HL-60/S4 (cell line): Measurements from ENCODE around the gene KIF9.
"Not testable (repeated sequence)": the region's sequence is repeated elsewhere in the genome, so short reads cannot be mapped to it uniquely, and the experiment has no call there.

ENCODE experiments used
- in situ Hi-C: fragments of 300-500 bp; cut with MboI; formaldehyde crosslinking; loops from 2 replicates; pipeline ENCODE4 v1.14.3; 2022; ENCODE audit warnings: low sequenced_read_pairs

KIF9 gene

GRCh38 chr3:47282424-47283192 lies at the start of gene KIF9, which contains the start of gene KLHL18:
Gene KIF9, minus strand, starts transcription at chr3:47282799. Its CDS starts 5,425 bp downstream, at chr3:47277374.
Gene KLHL18, plus strand, starts transcription at chr3:47282944. Its CDS starts 22 bp downstream, at chr3:47282966.
- in situ Hi-C loops: no loop called here

DNA sequence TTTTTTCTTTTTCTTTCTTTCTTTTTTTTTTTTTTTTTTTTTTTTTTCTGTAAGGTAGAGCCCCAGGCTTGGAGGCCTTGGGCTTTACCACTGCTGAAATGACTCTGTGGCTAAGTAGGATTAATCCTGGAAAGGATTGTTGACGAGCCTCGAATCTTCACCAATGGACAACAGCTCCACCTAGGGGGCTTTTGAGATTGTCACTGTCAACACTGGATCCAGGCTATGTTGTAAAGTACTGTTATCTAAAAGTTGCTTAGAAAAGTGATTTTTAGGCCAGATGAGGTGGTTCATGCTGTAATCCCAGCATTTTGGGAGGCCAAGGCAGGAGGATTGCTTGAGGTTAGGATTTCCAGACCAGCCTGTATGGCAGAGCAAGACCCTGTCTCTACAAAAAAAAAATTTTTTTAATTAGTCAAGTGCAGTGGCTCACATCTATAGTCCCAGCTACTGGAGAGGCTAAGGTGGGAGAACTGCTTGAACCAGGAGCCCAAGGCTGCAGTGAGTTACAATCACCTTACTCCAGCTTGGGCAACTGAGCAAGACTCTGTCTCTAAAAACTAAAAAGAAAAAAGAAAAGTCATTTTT lies 41.8 kb upstream of the KIF9 start:
- in situ Hi-C loops: no loop called here

GRCh38 chr3:47323431-47324277 lies 41.1 kb upstream of the KIF9 start:
- in situ Hi-C loops: no loop called here

GRCh38 chr3:47319956-47320355 lies 37.4 kb upstream of the KIF9 start:
- in situ Hi-C loops: no loop called here

- in situ Hi-C loops: no loop called here
These were observed 36.3 kb upstream of the KIF9 start for GRCh38 chr3:47318916-47319315.

GRCh38 chr3:47316151-47316550 lies 33.6 kb upstream of the KIF9 start:
- in situ Hi-C loops: not testable (repeated sequence)

- in situ Hi-C loops: no loop called here
These were observed 32.6 kb upstream of the KIF9 start for GRCh38 chr3:47315069-47315647.

DNA sequence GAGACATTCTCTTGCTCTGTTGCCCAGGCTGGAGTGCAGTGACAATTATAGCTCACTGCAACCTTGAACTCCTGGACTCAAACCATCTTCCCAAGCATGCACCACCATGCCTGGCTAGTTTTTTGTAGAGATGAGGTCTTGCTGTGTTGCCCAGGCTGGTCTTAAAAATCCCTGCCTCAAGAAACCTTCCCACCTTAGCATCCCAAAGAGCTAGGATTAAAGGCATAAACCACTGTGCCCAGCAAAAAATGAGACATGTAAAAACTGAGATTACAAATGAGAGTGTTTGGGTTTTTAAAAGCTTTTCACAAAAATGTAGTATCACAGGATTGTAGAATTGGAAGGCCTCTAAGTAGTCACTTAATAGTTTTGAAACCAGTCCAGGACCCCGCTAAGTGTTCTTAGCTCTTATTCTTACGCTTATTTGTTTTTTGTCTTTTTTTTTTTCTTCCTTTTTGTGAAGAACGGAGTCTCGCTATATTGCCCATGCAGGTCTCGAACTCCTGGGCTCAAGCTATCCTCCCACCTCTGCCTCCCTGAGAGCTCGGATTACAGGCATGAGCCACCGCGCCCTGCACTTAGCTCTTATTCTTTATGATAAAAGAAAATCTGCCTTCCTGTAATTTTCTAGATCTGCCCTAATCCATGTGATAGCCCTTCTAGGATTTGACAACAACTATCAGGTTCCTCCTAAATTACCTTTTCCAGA lies 31.6 kb upstream of the KIF9 start:
- in situ Hi-C loops: no loop called here

GRCh38 chr3:47313341-47314055 lies 30.9 kb upstream of the KIF9 start:
- in situ Hi-C loops: no loop called here

DNA sequence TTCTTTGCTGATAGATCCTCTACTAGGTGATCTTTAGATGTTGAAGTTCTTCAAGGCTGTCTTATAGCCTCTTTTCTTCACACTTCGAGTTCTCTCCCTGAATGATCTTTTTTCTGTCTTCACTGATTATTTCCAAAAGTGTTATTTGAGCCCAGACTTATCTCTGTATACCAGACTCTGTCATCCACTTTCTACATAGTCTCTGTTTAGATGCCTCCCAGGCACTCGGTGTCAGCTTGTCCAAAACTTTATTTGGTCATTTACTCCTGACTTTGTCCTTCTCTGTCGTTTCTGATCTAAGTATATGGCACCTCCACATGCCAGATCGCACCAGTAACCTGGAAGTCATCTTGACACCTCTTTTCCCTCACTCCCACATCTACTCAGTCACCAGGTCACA lies 27.8 kb upstream of the KIF9 start:
- in situ Hi-C loops: no loop called here

DNA sequence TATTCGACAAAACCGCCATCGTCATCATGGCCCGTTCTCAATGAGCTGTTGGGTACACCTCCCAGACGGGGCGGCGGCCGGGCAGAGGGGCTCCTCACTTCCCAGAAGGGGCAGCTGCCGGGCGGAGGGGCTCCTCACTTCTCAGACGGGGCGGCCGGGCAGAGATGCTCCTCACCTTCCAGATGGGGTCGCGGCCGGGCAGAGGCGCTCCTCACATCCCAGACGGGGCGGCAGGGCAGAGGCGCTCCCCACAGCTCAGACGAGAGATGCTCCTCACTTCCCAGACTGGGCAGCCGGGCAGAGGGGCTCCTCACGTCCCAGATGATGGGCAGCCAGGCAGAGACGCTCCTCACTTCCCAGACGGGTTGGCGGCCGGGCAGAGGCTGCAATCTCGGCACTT lies 26.6 kb upstream of the KIF9 start:
- in situ Hi-C loops: not testable (repeated sequence)

GRCh38 chr3:47306022-47306421 lies 23.4 kb upstream of the KIF9 start:
- in situ Hi-C loops: no loop called here

DNA sequence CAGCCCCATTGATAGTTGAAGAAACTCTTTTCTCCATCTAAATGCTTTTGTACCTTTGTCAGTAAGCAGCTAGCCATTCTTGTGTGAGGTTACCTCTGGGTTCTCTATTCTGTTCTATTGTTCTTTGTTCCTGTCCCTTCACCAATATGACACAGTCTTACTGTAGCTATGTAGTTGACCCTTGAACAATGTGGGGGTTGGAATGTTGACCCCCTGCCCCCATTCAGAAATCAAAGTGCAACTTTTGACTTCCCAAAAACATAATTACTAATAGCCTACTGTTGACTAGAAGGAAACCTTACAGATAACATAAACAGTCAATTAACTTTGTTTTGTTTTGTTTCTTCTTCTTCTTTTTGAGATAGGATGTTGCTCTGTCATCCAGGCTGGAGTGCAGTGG lies 18.9 kb upstream of the KIF9 start:
- in situ Hi-C loops: no loop called here

DNA sequence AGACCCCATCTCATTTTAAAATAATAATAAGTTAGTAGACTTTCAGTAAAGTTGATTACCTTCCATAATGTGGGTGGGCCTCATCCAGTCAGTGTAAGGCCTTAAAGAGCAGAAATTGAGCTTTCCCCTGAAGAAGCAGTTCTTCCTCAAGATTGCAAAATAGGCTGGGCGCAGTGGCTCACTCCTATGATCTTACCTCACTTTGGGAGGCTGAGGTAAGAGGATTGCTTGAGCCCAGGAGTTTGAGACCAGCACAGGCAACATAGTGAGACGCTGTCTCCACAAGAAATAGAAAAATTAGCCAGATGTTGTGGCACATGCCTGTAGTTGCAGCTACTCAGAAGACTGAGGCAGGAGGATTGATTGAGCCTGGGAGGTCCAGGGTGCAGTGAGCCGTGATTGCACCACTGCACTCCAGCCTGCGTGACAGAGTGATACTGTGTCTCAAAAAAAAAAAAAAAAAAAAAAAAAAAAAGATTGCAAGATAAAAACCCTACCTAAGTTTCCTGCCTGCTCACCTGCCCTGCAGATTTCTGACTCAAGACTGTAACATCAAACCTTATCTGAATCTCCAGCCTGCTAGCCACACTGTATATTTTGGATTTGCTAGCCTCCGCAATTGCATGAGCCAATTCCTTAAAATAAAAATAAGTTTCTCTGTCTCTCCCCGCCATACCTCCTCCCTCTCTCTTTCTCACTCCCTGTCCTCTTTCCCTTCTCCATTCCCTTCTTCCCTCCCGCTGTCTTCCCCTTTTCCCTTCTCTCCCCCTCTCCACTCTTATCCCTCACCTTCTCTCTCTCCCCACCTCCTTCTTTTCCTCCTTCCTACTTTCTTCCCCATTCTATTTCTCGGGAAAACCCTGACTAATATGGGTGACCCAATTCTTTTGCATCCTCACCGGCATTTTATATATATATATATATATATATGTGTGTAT lies 17.1 kb upstream of the KIF9 start:
- in situ Hi-C loops: no loop called here

DNA sequence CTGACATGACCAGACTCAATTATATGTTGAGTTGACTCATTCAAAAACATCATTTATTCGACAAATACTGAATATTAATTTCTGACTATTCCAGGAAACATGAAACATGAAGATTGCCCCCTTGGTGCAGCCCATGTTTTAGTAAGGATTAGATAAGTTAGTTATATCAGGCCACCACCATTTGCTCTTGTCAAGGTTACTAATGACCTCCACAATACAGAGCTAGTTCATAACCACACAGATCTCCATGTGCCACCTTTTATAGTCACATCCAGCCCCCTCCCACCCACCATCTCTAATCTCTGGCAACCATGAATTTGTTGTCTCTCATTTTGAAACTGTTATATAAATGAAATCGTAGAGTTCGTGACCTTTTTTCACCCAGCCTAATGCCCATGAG lies 15.8 kb upstream of the KIF9 start:
- in situ Hi-C loops: no loop called here

DNA sequence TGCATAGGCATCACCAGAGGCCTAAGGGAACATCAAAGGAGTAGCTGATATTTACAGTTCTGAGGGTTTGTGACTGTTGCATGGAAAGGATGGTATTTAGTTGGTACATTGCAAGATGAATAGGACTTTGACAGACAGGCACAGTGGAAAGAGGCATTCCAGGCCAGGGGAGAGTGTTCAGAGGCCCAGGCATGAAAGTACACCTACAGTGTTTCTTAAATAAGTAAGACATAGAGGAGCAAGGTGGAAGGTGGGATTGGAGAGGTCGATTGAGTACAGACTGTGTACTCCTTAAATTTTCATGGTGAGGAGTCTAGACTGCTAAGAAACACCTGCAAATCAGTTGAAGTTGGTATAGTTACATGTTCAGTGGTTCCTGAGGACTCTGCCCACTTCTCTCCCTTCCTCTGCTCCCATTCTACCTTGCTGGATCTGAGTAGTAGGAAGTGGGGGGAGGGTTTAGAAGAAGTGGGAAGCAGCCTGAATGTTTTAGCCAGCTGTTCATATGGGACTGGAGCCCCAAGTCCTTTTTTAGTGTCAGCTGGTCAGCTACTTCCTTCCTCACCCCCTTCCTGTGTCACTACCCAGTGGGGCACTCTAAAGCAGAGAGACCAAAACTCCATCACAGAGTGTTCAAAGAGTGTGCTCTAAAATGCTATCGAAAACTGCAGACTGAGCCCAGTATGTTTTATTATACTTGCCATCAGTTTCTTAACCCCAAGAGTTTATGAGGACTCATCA lies 14.1 kb upstream of the KIF9 start:
- in situ Hi-C loops: no loop called here

GRCh38 chr3:47295976-47296375 lies 13.4 kb upstream of the KIF9 start:
- in situ Hi-C loops: no loop called here

DNA sequence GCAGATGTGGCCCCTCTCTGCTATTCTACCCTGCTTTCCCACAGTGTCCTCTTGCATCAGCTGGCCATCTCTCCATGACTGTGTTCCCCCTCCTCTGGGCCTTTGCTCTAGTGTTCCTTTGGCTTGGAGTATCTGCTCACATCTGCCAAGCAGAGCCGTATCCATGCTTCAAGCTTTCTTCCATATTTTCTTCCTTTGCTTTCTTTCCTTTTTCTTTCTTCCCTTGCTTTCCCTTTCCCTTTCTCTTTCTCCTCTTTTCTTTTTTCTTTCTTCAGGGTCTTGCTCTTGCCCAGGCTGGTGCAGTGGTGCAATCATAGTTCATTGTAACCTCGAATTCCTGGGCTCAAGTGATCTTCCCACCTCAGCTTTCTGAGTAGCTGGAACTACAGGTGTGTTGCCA lies 12.7 kb upstream of the KIF9 start:
- in situ Hi-C loops: no loop called here
